Stimulated activated effector memory CD8-positive, alpha-beta T cell treated with anti-CD3 and anti-CD28 coated beads, Interleukin-12 subunit alpha, Interleukin-12 subunit beta, amount 100 ng/mL, for 72 hours (primary cell): ENCODE data around the gene ARHGAP23.

Experiments
- ATAC-seq: fragments of 150-1000 bp; cut with Tn5 transposase; 2 replicates; pipeline ENCODE4 v1.10.0; 2021
- DNase-seq, 2 donors: peaks; one replicate each; pipeline ENCODE4 v3.0.0; 2021 to 2022; ENCODE audit warnings: low spot score in 2 of 2
- H3K27ac Mint-ChIP-seq: one replicate; pipeline ENCODE4 v1.8.0; 2022; ENCODE audit warnings: mild to moderate bottlenecking, mixed read lengths
- H3K36me3 Mint-ChIP-seq: one replicate; pipeline ENCODE4 v1.8.0; 2022; ENCODE audit warnings: mild to moderate bottlenecking, mixed read lengths
- H3K4me1 Mint-ChIP-seq: one replicate; pipeline ENCODE4 v1.8.0; 2022; ENCODE audit warnings: mixed read lengths
- H3K4me3 Mint-ChIP-seq: one replicate; pipeline ENCODE4 v1.8.0; 2022; ENCODE audit warnings: mild to moderate bottlenecking, mixed read lengths
- H3K9me3 Mint-ChIP-seq: one replicate; pipeline ENCODE4 v1.8.0; 2022; ENCODE audit warnings: mixed read lengths

The ARHGAP23 gene, protein sequence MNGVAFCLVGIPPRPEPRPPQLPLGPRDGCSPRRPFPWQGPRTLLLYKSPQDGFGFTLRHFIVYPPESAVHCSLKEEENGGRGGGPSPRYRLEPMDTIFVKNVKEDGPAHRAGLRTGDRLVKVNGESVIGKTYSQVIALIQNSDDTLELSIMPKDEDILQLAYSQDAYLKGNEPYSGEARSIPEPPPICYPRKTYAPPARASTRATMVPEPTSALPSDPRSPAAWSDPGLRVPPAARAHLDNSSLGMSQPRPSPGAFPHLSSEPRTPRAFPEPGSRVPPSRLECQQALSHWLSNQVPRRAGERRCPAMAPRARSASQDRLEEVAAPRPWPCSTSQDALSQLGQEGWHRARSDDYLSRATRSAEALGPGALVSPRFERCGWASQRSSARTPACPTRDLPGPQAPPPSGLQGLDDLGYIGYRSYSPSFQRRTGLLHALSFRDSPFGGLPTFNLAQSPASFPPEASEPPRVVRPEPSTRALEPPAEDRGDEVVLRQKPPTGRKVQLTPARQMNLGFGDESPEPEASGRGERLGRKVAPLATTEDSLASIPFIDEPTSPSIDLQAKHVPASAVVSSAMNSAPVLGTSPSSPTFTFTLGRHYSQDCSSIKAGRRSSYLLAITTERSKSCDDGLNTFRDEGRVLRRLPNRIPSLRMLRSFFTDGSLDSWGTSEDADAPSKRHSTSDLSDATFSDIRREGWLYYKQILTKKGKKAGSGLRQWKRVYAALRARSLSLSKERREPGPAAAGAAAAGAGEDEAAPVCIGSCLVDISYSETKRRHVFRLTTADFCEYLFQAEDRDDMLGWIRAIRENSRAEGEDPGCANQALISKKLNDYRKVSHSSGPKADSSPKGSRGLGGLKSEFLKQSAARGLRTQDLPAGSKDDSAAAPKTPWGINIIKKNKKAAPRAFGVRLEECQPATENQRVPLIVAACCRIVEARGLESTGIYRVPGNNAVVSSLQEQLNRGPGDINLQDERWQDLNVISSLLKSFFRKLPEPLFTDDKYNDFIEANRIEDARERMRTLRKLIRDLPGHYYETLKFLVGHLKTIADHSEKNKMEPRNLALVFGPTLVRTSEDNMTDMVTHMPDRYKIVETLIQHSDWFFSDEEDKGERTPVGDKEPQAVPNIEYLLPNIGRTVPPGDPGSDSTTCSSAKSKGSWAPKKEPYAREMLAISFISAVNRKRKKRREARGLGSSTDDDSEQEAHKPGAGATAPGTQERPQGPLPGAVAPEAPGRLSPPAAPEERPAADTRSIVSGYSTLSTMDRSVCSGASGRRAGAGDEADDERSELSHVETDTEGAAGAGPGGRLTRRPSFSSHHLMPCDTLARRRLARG (N-terminal part only)

GRCh38 chr17:38428112-38428642 lies at the start of gene ARHGAP23:
Gene ARHGAP23, plus strand, starts transcription at chr17:38428464. Its CDS starts 22 bp downstream, at chr17:38428486.
- Mint-ChIP-seq H3K9me3 (no peaks in the 10 kb centered on the region), H3K4me1 (peaks cover 35% of the 10 kb centered on the region), H3K4me3 (peak within 1 kb of the TSS; percentile 61), H3K27ac (peak within 1 kb of the TSS; percentile 24), H3K36me3 (no peaks in the 10 kb centered on the region)
- DNase-seq (peak in 1 of 2 donors; percentile 59), ATAC-seq (peak; percentile 72)

DNA sequence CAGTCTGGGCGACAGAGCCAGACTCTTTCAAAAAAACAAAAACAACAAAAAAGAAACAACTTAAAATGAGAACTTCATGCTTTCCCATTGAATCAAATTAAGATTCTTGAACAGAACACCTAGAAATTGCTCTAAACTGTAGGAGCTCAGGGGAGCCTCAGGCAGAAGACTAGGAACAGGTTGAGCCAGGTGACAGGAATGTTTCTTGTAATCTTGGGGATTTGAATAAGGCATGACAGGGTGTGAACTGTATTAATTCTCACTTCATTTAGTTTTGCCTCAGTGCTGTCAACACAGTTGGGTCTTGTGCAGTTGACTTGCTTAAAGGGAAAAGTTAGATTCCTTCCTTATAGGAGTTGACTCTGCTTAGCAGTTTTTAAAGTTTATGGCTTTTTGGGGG lies 48.8 kb upstream of the ARHGAP23 start:
- Mint-ChIP-seq H3K27ac (no peak overlapping the region), H3K36me3 (peaks cover 36% of the 10 kb centered on the region), H3K9me3 (no peaks in the 10 kb centered on the region), H3K4me1 (no peaks in the 10 kb centered on the region), H3K4me3 (no peak overlapping the region)
- no peak for ATAC-seq
- DNase-seq, result no peak

GRCh38 chr17:38395090-38395489 lies 33.2 kb upstream of the ARHGAP23 start:
- ATAC-seq (no peak), DNase-seq (no peak)
- H3K9me3 Mint-ChIP-seq, result no peaks in the 10 kb centered on the region
- H3K36me3 Mint-ChIP-seq, result peaks cover 34% of the 10 kb centered on the region
- no peak overlapping the region for H3K4me3 Mint-ChIP-seq
- peak overlapping the region; percentile 13 for H3K27ac Mint-ChIP-seq
- H3K4me1 Mint-ChIP-seq, result no peaks in the 10 kb centered on the region

GRCh38 chr17:38397227-38397626 lies 31.0 kb upstream of the ARHGAP23 start:
- no peaks in the 10 kb centered on the region for H3K4me1 Mint-ChIP-seq

DNA sequence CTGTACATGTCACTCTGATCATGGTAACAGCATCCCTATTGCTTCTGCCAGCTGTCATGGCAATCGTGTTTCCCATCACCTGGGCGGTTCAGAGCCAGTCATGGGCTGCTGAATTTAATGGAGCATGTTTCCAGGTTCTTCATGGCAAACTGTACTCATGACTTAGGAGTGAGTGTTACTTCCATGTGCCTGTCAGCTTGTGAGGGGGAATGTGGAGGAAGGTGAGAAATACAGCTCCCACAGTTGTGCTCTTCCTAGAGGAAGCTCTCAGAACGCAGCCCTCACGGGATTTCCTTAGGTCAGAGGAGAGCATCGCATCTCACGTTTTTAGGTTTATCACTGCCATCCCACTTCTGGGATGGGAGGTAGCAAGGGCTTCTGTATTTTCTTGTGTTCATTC lies 28.0 kb upstream of the ARHGAP23 start:
- DNase-seq, result no peak
- no peaks in the 10 kb centered on the region for H3K4me1 Mint-ChIP-seq
- ATAC-seq, result no peak
- peaks cover 43% of the 10 kb centered on the region for H3K36me3 Mint-ChIP-seq
- H3K4me3 Mint-ChIP-seq, result no peak overlapping the region
- no peak overlapping the region for H3K27ac Mint-ChIP-seq
- H3K9me3 Mint-ChIP-seq, result no peaks in the 10 kb centered on the region

More at GRCh38 chr17:38397227-38397626, 31.0 kb upstream of the ARHGAP23 start:
- Mint-ChIP-seq H3K9me3 (no peaks in the 10 kb centered on the region), H3K27ac (peak overlapping the region; percentile 21), H3K36me3 (peaks cover 39% of the 10 kb centered on the region), H3K4me3 (no peak overlapping the region)
- ATAC-seq (no peak), DNase-seq (no peak)

DNA sequence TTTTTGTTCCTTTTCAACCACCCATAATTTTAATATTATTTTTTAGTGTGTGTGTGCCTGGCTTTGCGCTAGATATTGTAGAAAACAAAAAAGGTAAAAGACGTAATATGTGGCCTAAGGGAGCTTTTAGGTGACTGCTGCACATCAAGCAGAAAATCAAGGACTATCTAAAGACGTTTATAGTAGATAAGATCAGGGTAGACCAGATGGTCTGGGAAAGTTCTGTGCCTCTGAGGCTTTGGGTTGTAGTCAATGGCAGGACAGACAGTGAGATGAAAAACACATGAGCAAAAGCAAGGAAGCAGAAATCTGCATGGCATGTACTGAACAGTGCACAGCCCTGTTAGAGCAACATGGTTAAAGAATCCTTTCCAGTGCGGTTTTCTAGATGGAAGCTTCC lies 26.8 kb upstream of the ARHGAP23 start:
- Mint-ChIP-seq H3K4me3 (no peak overlapping the region), H3K36me3 (peaks cover 32% of the 10 kb centered on the region), H3K4me1 (no peaks in the 10 kb centered on the region), H3K9me3 (no peaks in the 10 kb centered on the region), H3K27ac (peak overlapping the region; percentile 10)
- DNase-seq (no peak), ATAC-seq (no peak)

GRCh38 chr17:38402897-38403296 lies 25.4 kb upstream of the ARHGAP23 start:
- no peak for ATAC-seq
- Mint-ChIP-seq H3K9me3 (no peaks in the 10 kb centered on the region), H3K36me3 (peaks cover 29% of the 10 kb centered on the region), H3K4me1 (no peaks in the 10 kb centered on the region), H3K4me3 (no peak overlapping the region), H3K27ac (no peak overlapping the region)
- DNase-seq, result no peak

DNA sequence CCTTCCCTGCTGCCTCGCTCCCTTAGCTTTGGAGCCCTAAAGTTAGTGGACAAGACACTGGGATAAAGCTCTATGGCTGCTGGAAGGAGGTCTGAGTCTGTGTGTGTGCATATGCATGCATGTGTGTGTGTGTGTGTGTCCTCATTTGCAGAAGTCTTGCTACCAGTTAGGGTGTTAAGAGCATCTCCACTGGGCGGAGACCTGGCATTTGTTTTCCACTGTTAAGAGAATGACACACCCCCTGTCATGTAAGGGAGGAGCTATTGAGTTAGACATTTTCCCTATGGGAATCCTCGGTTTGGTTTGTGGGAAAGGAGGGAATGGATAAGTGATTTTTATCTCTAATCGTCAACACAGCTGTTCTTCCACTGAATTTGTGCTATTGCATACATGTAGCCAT lies 24.8 kb upstream of the ARHGAP23 start:
- Mint-ChIP-seq H3K4me1 (no peaks in the 10 kb centered on the region), H3K36me3 (peaks cover 25% of the 10 kb centered on the region), H3K4me3 (no peak overlapping the region), H3K9me3 (no peaks in the 10 kb centered on the region), H3K27ac (no peak overlapping the region)
- no peak for ATAC-seq
- no peak for DNase-seq

DNA sequence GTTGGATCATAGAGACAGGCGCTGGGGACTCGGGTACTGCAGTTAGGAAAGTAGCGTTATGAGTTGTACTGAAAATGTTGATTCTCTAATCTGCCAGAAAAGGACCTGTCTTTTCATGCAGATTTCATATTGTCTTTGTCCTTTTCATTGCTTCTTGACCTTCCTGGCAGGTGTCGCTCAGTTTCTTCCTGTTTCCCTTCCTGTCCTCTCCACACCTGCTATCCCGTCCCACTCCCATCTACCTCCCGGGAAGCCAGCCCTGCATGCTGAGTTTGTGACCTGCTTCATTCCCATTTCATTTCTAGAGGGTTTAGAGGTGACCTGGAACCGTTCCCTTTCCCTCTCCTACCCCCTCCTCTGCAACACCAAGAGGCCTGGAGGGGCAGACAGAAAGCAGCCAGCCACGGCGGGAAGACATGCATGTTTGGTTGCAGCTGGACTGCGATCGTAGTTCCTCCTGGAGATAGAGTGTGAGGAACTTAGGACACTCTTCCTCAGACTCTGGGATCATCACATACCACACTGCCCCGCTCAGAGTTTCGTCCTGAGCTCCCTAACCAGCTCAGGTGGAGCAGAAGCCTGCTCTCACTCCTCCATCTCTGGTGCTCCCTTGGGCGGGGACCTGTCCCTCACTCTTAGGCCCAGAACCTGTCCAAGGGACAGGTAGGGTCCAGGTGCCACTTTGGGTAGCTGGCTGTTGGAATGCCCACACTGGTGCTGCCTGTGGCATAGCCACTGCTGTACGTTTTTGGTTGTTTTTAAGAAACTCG lies 23.9 kb upstream of the ARHGAP23 start:
- no peak overlapping the region for H3K27ac Mint-ChIP-seq

DNA sequence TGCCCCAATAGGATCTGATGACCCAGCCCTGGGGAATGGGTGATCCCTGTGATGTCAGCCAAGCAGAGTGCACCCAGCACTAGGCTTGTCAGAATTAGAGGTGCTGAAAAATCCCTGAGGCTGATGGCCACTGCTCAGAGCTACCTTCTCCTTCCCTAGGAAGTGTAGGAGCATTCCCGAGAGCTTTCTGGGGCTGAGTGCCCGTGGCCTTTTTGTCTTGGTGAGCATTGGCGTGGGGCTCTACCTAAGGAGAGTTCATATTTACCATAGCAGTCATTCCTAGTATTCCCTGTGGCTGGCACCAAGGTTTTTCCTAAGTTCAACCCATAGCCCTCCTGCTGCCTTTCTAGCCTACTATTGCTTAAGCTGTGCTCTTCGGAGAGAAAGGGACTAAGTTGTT lies 22.6 kb upstream of the ARHGAP23 start:
- no peak for ATAC-seq
- Mint-ChIP-seq H3K36me3 (peaks cover 7% of the 10 kb centered on the region), H3K27ac (no peak overlapping the region), H3K4me1 (no peaks in the 10 kb centered on the region), H3K4me3 (no peak overlapping the region), H3K9me3 (no peaks in the 10 kb centered on the region)
- DNase-seq, result no peak

More for the DNA sequence above, 23.9 kb upstream of the ARHGAP23 start:
- H3K9me3 Mint-ChIP-seq, result no peaks in the 10 kb centered on the region
- no peaks in the 10 kb centered on the region for H3K4me1 Mint-ChIP-seq
- H3K36me3 Mint-ChIP-seq, result peaks cover 16% of the 10 kb centered on the region
- no peak for DNase-seq
- H3K4me3 Mint-ChIP-seq, result no peak overlapping the region
- ATAC-seq, result no peak

DNA sequence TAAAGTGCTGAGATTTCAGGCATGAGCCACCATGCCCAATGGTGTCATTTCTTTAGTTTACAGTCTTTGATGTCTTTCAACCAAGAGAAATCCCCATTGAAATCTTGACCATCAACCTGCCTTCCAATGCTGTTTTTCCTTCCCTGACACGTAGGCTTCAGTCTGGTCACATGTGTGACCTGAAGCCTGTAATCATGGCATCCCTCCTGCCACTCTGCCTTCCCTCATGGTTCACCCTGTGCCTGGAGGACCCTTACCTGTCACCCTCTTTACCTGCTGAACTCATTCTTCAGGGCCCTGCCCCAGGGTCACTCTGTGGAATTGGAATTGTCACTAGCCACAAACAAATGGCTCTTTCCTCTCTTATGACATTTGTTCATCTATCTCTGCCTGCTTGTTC lies 18.1 kb upstream of the ARHGAP23 start:
- Mint-ChIP-seq H3K4me1 (no peaks in the 10 kb centered on the region), H3K4me3 (no peak overlapping the region), H3K27ac (peak overlapping the region; percentile 1), H3K36me3 (no peaks in the 10 kb centered on the region), H3K9me3 (no peaks in the 10 kb centered on the region)
- DNase-seq (no peak), ATAC-seq (no peak)

DNA sequence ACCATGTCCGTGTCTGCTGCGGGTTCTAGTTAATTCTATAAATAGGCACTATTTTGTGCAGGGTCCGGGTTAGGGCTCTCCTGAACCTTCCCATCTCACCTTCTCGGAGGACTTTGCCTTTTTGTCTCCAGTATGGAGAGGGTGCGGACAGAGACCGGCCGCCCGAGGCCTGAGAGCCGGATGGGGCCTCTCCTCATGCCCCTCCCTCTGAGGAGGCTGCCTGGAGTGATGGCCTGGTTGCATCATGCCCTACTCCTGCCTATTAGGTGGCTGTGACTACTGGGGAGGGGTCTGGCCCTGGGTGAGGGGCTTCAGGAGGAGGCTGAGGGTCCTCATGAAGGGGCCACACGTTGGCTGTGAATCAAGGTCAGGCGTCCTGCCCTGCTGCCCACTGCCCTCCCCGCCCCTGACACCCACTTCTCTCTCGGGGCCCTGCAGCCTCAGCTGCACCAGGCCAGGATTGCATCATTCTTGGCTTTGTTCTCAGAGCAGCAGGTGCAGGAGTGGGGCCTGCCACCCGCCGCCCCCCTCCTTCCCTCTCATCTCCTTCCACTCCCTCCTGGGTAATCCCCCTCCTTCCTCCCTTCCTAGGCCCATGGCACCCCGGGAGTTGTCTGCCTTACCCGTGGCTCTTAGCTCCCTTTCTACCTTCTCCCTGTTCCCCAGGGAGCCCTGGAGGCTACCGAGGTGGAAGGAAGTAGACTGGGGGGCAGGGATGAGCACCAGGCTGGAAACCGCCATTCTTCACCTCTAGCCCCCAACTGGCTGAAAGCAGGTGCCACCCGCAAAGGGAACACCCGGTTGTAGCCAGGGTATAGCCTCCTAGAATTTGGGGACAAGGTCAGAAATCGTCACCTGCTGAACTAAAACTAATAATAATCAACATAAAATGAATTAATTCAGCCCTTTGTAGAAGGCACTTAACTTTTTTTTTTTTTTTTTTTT lies 12.7 kb upstream of the ARHGAP23 start:
- H3K36me3 Mint-ChIP-seq, result no peaks in the 10 kb centered on the region
- H3K9me3 Mint-ChIP-seq, result no peaks in the 10 kb centered on the region
- H3K4me1 Mint-ChIP-seq, result peaks cover 6% of the 10 kb centered on the region
- peak; percentile 47 for ATAC-seq
- no peak overlapping the region for H3K27ac Mint-ChIP-seq
- DNase-seq, result peak in 1 of 2 donors; percentile 64
- peak overlapping the region; percentile 6 for H3K4me3 Mint-ChIP-seq

- peaks cover 6% of the 10 kb centered on the region for H3K4me1 Mint-ChIP-seq
- ATAC-seq (no peak), DNase-seq (no peak)
- H3K4me3 Mint-ChIP-seq, result no peak overlapping the region
- no peaks in the 10 kb centered on the region for H3K36me3 Mint-ChIP-seq
- H3K27ac Mint-ChIP-seq, result no peak overlapping the region
- no peaks in the 10 kb centered on the region for H3K9me3 Mint-ChIP-seq
Observed at GRCh38 chr17:38416840-38417209, 11.4 kb upstream of the ARHGAP23 start.
